Right atrium auricular region (tissue), 2 donors: ENCODE measurements around the gene SMG9. TPM values are rescaled to one million over a fixed set of nuclear protein-coding genes. Genes with fewer than 3 reads are reported as not detected.
"Not testable (repeated sequence)": the region's sequence is repeated elsewhere in the genome, so short reads cannot be mapped to it uniquely, and the experiment has no call there.

Source experiments
- DNase-seq: peaks from one replicate; pipeline ENCODE4 v3.0.0-alpha.2; 2019; ENCODE audit warnings: low spot score
- H3K27ac ChIP-seq, 2 donors: fragments of 200-600 bp; sonication (generic); 1 replicate in 1 of 2; 2 replicates in 1 of 2; pipeline ENCODE4 v1.5.1; 2016 to 2019
- H3K27me3 ChIP-seq, 2 donors: fragments of 200-600 bp; sonication (generic); one replicate each; pipeline versions ENCODE4 v1.5.1 to v1.6.0; 2017 to 2019
- H3K36me3 ChIP-seq: fragments of 200-600 bp; sonication (generic); one replicate; pipeline ENCODE4 v1.5.1; 2016
- H3K4me1 ChIP-seq, 2 donors: fragments of 200-600 bp; sonication (generic); one replicate each; pipeline versions ENCODE4 v1.5.1 to v1.6.0; 2017 to 2019
- H3K4me3 ChIP-seq, 2 donors: fragments of 200-600 bp; sonication (generic); 1 replicate in 1 of 2; 2 replicates in 1 of 2; pipeline ENCODE4 v1.5.1; 2017 to 2019; ENCODE audit warnings: mild to moderate bottlenecking in 1 of 2, moderate library complexity in 1 of 2
- H3K9me3 ChIP-seq, 2 donors: fragments of 200-600 bp; sonication (generic); one replicate each; pipeline ENCODE4 v1.5.1; 2019
- total RNA-seq, 2 donors: library from RNA; depleted of rRNA; stranded (reverse); fragments of >200 nt; gene quantifications; one replicate each; pipeline ENCODE4 v1.1.0, GENCODE V29; 2016
- TF ChIP-seq, protein P1 (sequence below), 2 donors: fragments of 200-600 bp; sonication (generic); IDR thresholded peaks; one replicate each; pipeline ENCODE4 v1.5.1; 2019; ENCODE audit warnings: antibody characterized with exemption in 2 of 2

SMG9 gene
- total RNA-seq, 2 donors from 2014 or later: 8.0 to 11.0 TPM

DNA sequence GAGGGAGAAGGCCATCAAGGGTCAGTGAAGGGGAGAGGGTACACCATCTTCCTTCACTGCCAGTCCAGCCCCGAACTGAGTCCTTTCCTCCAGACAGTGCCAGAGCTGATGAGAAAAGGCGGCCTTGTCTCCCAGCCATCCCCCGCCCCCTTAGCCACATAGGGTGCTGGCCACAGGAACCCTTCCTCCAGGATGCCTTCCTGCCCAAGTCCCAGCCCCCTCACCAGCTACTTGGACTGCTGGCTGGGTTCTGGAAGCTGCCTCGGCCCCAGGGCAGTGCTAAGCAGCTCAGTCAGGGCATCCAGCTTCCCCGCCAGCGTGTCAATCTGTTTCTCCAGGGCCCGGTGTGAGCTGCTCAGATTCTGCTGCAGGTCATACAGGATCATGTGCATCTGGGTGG, 12.6 kb upstream of the SMG9 start:
- TF ChIP-seq, protein P1, sequence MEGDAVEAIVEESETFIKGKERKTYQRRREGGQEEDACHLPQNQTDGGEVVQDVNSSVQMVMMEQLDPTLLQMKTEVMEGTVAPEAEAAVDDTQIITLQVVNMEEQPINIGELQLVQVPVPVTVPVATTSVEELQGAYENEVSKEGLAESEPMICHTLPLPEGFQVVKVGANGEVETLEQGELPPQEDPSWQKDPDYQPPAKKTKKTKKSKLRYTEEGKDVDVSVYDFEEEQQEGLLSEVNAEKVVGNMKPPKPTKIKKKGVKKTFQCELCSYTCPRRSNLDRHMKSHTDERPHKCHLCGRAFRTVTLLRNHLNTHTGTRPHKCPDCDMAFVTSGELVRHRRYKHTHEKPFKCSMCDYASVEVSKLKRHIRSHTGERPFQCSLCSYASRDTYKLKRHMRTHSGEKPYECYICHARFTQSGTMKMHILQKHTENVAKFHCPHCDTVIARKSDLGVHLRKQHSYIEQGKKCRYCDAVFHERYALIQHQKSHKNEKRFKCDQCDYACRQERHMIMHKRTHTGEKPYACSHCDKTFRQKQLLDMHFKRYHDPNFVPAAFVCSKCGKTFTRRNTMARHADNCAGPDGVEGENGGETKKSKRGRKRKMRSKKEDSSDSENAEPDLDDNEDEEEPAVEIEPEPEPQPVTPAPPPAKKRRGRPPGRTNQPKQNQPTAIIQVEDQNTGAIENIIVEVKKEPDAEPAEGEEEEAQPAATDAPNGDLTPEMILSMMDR (IDR thresholded peaks at IDR 0.05): no peak
- Histone ChIP-seq H3K4me1 (peaks cover 0 to 11% of the 10 kb centered on the region in 2 donors), H3K27ac (no peak overlapping the region), H3K27me3 (no peaks in the 10 kb centered on the region), H3K9me3 (no peaks in the 10 kb centered on the region), H3K36me3 (no peaks in the 10 kb centered on the region), H3K4me3 (no peak overlapping the region)
- no peak for DNase-seq

DNA sequence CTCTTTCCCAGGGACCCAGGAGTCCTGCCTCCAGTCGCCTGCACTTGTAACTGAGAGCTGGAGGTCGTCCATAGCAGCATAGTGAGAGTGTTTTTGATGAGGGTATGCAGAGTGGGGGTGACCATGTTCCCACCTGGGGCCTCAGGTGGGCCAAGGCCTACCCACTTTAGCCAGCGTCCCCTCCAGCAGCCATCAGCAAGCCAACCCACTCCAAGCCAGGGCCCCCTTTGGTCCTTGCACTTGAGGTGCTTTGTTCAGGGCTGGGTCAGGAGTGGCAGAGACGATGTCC, 11.9 kb upstream of the SMG9 start:
- DNase-seq: no peak
- Histone ChIP-seq H3K4me3 (no peak overlapping the region), H3K9me3 (no peaks in the 10 kb centered on the region), H3K27me3 (no peaks in the 10 kb centered on the region), H3K36me3 (no peaks in the 10 kb centered on the region), H3K4me1 (peaks cover 0 to 11% of the 10 kb centered on the region in 2 donors), H3K27ac (no peak overlapping the region)
- TF ChIP-seq, protein P1 (IDR thresholded peaks at IDR 0.05): no peak

DNA sequence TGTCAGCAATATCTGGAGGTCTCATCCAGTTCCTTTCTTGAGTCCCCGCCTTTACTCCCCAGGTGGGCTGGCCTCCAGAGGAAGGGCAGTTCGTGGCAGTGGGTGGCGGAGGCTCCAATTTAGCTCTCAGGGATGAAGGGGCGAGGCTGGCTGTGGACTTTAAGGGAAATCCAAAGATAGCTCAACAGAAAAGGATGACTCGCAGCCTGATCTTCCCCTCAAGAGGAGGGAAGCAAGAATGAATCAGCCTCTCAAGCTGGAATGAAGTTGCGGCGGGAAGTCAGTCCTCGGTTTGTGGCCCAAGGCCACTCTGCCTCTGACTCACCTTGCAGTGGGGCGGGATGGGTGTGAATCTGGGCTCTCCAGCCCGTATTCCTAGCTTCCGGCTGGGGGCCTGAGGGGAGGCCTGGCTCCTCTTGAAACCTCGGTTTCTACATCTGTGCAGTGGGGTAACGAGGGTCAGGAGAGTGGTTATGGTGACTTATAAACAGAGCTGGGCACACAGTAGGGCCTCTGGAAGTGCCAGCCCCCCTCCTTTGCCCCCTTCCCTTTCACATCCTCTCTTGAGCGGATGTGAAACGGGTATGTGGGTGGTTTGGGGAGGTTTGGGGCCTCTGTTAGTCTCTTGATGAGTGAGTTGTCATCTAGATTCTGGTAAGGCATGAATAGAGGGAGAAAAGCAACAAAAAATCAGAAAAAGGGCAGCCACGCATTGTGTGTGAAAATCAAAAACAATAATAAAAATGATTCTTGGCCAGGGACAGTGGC, 10.5 kb upstream of the SMG9 start:
- Histone ChIP-seq H3K27me3 (no peaks in the 10 kb centered on the region), H3K4me3 (no peak overlapping the region), H3K36me3 (no peaks in the 10 kb centered on the region), H3K9me3 (no peaks in the 10 kb centered on the region), H3K4me1 (peaks cover 0 to 11% of the 10 kb centered on the region in 2 donors), H3K27ac (peak overlapping the region; percentile 63 to 66)
- peak; percentile 93 for DNase-seq
- TF ChIP-seq, protein P1 (IDR thresholded peaks at IDR 0.05): no peak

DNA sequence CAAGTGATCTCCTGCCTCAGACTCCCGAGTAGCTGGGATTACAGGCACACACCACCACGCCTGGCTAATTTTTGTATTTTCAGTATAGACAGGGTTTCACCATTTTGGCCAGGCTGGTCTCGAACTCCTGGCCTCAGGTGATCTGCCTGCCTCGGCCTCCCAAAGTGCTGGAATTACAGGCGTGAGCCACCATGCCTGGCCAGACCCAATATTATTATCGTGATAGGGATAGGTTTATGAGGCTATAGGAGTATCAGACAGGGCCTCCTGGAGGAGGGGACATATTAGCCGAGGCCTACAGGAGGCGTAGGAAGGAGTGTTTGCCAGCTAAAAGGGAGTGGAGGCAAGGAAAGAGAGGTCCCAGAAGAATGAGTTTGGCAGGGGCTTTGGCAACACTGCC, 9.9 kb upstream of the SMG9 start:
- not testable (repeated sequence) for H3K36me3 ChIP-seq, H3K4me3 ChIP-seq
- peaks cover 0 to 11% of the 10 kb centered on the region in 2 donors for H3K4me1 ChIP-seq

DNA sequence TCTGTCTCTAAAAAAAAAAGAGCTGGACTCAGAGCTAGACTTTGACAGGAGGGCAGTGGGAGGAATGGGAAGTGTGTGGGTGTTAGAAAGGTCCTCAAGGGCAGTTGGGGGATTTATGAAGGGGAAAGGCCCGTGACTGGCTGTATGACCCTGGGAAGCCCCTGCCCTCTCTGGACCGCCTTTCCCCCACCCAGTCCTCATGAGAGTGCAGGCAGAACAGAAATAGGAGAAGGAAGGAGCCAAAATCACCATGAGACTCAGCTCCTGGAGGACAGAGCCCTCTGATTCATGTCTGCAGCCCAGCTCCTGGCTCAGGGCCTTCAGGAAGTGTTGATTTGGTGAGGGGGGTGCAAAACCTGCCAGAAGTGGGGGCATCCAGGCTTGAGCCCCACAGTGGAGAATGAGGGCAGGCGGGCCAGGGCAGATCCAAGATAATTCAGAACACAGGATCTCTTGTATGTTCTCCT, 8.7 kb upstream of the SMG9 start:
- Histone ChIP-seq H3K4me1 (peaks cover 0 to 11% of the 10 kb centered on the region in 2 donors), H3K27me3 (no peaks in the 10 kb centered on the region), H3K4me3 (no peak overlapping the region), H3K36me3 (no peaks in the 10 kb centered on the region), H3K27ac (peak overlapping the region in 1 of 2 donors; percentile 10), H3K9me3 (no peaks in the 10 kb centered on the region)
- TF ChIP-seq, protein P1 (IDR thresholded peaks at IDR 0.05): no peak
- DNase-seq: no peak

More for the DNA sequence above, 9.9 kb upstream of the SMG9 start:
- H3K27me3 ChIP-seq, H3K9me3 ChIP-seq, DNase-seq: not testable (repeated sequence)
- H3K27ac ChIP-seq: peak overlapping the region; percentile 63 to 66

DNA sequence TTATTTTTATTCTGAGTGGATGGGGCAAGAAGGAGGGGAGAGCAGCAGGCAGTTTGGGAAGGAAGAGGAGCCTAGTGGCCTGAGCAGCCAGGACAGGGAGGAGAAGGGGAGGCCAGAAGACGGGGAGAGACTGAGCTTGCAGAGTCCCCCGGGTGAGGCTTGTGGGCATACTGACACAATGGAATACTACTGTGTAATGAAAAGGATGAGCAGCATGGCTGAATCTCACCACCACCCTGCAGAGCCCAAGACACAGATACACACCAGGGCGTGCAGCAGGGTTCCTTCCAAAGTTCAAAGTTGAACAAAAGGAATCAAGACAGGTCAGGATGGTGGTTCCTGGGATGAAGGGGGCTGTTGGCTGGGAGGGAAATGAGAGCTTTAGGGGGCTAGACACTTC, 8.1 kb upstream of the SMG9 start:
- no peak overlapping the region for H3K4me3 ChIP-seq
- no peak overlapping the region for H3K27ac ChIP-seq
- TF ChIP-seq, protein P1 (IDR thresholded peaks at IDR 0.05): no peak
- peaks cover 0 to 11% of the 10 kb centered on the region in 2 donors for H3K4me1 ChIP-seq
- H3K27me3 ChIP-seq: no peaks in the 10 kb centered on the region
- no peaks in the 10 kb centered on the region for H3K36me3 ChIP-seq
- H3K9me3 ChIP-seq: no peaks in the 10 kb centered on the region
- DNase-seq: no peak
